HepG2 (cell line): ENCODE data around the gene FAM3A. TPM values are rescaled to one million over a fixed set of nuclear protein-coding genes. Genes with fewer than 3 reads are reported as not detected.
A peak's percentile ranks its signal among the peaks of the same experiment; 100 is the strongest.

Source experiments
- CEBPG ChIP-seq: IDR thresholded peaks from 2 replicates; pipeline ENCODE4 v1.6.1; 2016
- ETV5 ChIP-seq: IDR thresholded peaks from 2 replicates; pipeline ENCODE4 v1.6.1; 2018; ENCODE audit warnings: missing biosample characterization, missing genetic modification reagents, inconsistent platforms, borderline replicate concordance
- HNRNPL ChIP-seq: fragments of 200-400 bp; formaldehyde crosslinking; IDR thresholded peaks from 2 replicates; pipeline ENCODE4 v1.6.1; 2017; ENCODE audit warnings: mild to moderate bottlenecking, low read depth, low read length
- KDM5B ChIP-seq: sonication (generic); formaldehyde crosslinking; IDR thresholded peaks from 2 replicates; pipeline ENCODE4 v1.4.0; 2020; ENCODE audit warnings: missing genetic modification reagents, mild to moderate bottlenecking, borderline replicate concordance
- KMT2A ChIP-seq: sonication (generic); formaldehyde crosslinking; IDR thresholded peaks from 2 replicates; pipeline ENCODE4 v1.4.0; 2020; ENCODE audit warnings: missing genetic modification reagents
- MTA1 ChIP-seq: sonication (generic); formaldehyde crosslinking; IDR thresholded peaks from 2 replicates; pipeline ENCODE4 v1.4.0; 2020; ENCODE audit warnings: missing genetic modification reagents, mild to moderate bottlenecking, borderline replicate concordance
- MTA3 ChIP-seq: sonication (generic); formaldehyde crosslinking; IDR thresholded peaks from 2 replicates; pipeline ENCODE4 v1.4.0; 2020; ENCODE audit warnings: missing genetic modification reagents
- NCOA2 ChIP-seq: sonication (generic); formaldehyde crosslinking; IDR thresholded peaks from 2 replicates; pipeline ENCODE4 v1.8.0; 2022; ENCODE audit warnings: inconsistent platforms
- POGZ ChIP-seq: sonication (generic); formaldehyde crosslinking; IDR thresholded peaks from 2 replicates; pipeline ENCODE4 v1.4.0; 2020; ENCODE audit warnings: mild to moderate bottlenecking, missing genetic modification reagents
- RXRB ChIP-seq: IDR thresholded peaks from 2 replicates; pipeline ENCODE4 v1.6.1; 2016; ENCODE audit warnings: borderline replicate concordance, missing genetic modification reagents, missing compliant biosample characterization
- TCF7 ChIP-seq: sonication (generic); IDR thresholded peaks from 2 replicates; pipeline ENCODE4 v1.6.1; 2016; ENCODE audit warnings: antibody characterized with exemption, low read depth
- ZBTB8A ChIP-seq: sonication (generic); formaldehyde crosslinking; IDR thresholded peaks from 2 replicates; pipeline ENCODE4 v1.4.0; 2020; ENCODE audit warnings: mild to moderate bottlenecking, low read depth, missing genetic modification reagents, borderline replicate concordance
- ZNF605 ChIP-seq: sonication (generic); formaldehyde crosslinking; IDR thresholded peaks from 2 replicates; pipeline ENCODE4 v1.8.0; 2022; ENCODE audit warnings: mild to moderate bottlenecking, missing genetic modification reagents
- ZNF773 ChIP-seq: sonication (generic); formaldehyde crosslinking; IDR thresholded peaks from 2 replicates; pipeline ENCODE4 v1.4.0; 2020; ENCODE audit warnings: missing genetic modification reagents, borderline replicate concordance
- polyA plus RNA-seq, 8 experiments: library from polyadenylated mRNA; depleted of rRNA in 3 of 8; stranded (reverse) in 7 of 8; unstranded in 1 of 8; fragments of >200 nt; fragmentation: Illumina TruSeq in 4 of 8; extraction: Trizol in 4 of 8; gene quantifications; 2 replicates each; pipeline versions ENCODE4 v1.2.1 to v1.2.3, GENCODE V29; 2011 to 2016; ENCODE audit warnings: low read depth in 4 of 8, missing spikeins in 1 of 8, mixed read lengths in 1 of 8; ENCODE audit not compliant: insufficient read depth in 1 of 8
- total RNA-seq, 5 experiments: library from RNA; depleted of rRNA; stranded (reverse); fragments of >200 nt; fragmentation: Illumina TruSeq; extraction: Trizol; gene quantifications; 2 replicates each; pipeline ENCODE4 v1.2.3, GENCODE V29; 2016; ENCODE audit warnings: low read depth in 1 of 5
- TF ChIP-seq, protein P1 (sequence below): fragments of 450-650 bp; IDR thresholded peaks from 2 replicates; pipeline ENCODE4 v1.6.1; 2017
- TF ChIP-seq, protein P2 (sequence below): sonication (generic); formaldehyde crosslinking; IDR thresholded peaks from 2 replicates; pipeline ENCODE4 v1.4.0; 2020; ENCODE audit warnings: missing genetic modification reagents, mild to moderate bottlenecking, borderline replicate concordance
- TF ChIP-seq, protein P3 (sequence below): sonication (generic); formaldehyde crosslinking; IDR thresholded peaks from 2 replicates; pipeline ENCODE4 v1.5.1; 2020; ENCODE audit warnings: missing genetic modification reagents, mild to moderate bottlenecking, borderline replicate concordance
- TF ChIP-seq, protein P4 (sequence below): sonication (generic); formaldehyde crosslinking; IDR thresholded peaks from 2 replicates; pipeline ENCODE4 v1.4.0; 2020; ENCODE audit warnings: missing genetic modification reagents
- TF ChIP-seq, protein P5 (sequence below): IDR thresholded peaks from 2 replicates; pipeline ENCODE4 v1.6.1; 2016; ENCODE audit warnings: mild to moderate bottlenecking

Gene FAM3A
- total and polyA plus RNA-seq, 2 of the 13 experiments (the other 11 are each of a cell fraction or from before 2014, with no cell fraction given): 11.2 to 22.7 TPM

DNA sequence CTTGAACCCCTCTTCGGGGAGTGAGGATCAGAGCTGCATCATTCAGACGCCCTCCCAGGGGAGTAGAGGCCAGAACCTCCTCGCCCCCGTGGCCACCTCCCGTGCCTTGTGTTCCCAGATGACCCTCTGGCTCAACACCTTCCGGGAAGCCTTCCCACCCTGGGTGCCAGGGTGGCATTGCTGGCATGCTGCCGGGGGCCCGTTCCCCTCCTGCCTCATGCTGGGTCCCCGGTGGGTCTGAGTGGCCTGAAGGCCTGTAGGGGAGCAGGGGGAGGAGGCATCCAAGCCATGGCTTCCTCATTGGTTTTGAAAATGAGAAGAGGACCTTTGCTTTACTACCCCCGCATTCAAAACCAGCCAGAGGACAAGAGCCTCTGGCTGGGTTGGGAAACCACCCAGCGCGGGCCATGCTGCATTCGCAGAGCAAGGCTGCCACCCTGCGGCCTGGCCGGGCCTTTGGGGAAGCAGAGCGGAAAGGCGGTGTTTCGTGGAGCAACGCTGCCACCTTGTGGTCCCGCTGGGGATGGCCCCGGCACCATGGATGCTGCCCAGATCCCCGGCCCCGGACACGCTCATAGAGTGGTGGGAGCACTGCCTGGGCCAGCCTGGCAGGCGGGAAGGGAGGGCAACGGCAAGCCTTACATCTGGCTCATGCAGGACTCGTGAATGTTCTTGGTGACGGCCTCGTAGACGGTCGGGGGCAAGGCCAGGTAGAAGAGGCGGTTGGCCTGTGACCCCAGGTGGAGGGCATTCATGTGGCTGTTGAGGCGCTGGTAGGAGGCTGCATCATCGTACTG, 18.7 kb upstream of the FAM3A start (continued):
- TF ChIP-seq, protein P1, sequence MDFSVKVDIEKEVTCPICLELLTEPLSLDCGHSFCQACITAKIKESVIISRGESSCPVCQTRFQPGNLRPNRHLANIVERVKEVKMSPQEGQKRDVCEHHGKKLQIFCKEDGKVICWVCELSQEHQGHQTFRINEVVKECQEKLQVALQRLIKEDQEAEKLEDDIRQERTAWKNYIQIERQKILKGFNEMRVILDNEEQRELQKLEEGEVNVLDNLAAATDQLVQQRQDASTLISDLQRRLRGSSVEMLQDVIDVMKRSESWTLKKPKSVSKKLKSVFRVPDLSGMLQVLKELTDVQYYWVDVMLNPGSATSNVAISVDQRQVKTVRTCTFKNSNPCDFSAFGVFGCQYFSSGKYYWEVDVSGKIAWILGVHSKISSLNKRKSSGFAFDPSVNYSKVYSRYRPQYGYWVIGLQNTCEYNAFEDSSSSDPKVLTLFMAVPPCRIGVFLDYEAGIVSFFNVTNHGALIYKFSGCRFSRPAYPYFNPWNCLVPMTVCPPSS: no peak
- TF ChIP-seq, protein P2, sequence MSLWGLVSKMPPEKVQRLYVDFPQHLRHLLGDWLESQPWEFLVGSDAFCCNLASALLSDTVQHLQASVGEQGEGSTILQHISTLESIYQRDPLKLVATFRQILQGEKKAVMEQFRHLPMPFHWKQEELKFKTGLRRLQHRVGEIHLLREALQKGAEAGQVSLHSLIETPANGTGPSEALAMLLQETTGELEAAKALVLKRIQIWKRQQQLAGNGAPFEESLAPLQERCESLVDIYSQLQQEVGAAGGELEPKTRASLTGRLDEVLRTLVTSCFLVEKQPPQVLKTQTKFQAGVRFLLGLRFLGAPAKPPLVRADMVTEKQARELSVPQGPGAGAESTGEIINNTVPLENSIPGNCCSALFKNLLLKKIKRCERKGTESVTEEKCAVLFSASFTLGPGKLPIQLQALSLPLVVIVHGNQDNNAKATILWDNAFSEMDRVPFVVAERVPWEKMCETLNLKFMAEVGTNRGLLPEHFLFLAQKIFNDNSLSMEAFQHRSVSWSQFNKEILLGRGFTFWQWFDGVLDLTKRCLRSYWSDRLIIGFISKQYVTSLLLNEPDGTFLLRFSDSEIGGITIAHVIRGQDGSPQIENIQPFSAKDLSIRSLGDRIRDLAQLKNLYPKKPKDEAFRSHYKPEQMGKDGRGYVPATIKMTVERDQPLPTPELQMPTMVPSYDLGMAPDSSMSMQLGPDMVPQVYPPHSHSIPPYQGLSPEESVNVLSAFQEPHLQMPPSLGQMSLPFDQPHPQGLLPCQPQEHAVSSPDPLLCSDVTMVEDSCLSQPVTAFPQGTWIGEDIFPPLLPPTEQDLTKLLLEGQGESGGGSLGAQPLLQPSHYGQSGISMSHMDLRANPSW: no peak
- peak; percentile 41; the same call in 1 of the 2 replicates for TF ChIP-seq KMT2A (CRISPR knock-in tag)
- TF ChIP-seq, protein P3, sequence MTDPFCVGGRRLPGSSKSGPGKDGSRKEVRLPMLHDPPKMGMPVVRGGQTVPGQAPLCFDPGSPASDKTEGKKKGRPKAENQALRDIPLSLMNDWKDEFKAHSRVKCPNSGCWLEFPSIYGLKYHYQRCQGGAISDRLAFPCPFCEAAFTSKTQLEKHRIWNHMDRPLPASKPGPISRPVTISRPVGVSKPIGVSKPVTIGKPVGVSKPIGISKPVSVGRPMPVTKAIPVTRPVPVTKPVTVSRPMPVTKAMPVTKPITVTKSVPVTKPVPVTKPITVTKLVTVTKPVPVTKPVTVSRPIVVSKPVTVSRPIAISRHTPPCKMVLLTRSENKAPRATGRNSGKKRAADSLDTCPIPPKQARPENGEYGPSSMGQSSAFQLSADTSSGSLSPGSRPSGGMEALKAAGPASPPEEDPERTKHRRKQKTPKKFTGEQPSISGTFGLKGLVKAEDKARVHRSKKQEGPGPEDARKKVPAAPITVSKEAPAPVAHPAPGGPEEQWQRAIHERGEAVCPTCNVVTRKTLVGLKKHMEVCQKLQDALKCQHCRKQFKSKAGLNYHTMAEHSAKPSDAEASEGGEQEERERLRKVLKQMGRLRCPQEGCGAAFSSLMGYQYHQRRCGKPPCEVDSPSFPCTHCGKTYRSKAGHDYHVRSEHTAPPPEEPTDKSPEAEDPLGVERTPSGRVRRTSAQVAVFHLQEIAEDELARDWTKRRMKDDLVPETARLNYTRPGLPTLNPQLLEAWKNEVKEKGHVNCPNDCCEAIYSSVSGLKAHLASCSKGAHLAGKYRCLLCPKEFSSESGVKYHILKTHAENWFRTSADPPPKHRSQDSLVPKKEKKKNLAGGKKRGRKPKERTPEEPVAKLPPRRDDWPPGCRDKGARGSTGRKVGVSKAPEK (CRISPR knock-in tag): no peak
- peak; percentile 78 for TF ChIP-seq HNRNPL
- TF ChIP-seq, protein P4, sequence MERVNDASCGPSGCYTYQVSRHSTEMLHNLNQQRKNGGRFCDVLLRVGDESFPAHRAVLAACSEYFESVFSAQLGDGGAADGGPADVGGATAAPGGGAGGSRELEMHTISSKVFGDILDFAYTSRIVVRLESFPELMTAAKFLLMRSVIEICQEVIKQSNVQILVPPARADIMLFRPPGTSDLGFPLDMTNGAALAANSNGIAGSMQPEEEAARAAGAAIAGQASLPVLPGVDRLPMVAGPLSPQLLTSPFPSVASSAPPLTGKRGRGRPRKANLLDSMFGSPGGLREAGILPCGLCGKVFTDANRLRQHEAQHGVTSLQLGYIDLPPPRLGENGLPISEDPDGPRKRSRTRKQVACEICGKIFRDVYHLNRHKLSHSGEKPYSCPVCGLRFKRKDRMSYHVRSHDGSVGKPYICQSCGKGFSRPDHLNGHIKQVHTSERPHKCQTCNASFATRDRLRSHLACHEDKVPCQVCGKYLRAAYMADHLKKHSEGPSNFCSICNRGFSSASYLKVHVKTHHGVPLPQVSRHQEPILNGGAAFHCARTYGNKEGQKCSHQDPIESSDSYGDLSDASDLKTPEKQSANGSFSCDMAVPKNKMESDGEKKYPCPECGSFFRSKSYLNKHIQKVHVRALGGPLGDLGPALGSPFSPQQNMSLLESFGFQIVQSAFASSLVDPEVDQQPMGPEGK (CRISPR knock-in tag): peak; percentile 40; the same call in 1 of the 2 replicates
- TF ChIP-seq MTA3 (CRISPR knock-in tag): no peak
- TF ChIP-seq ZNF773 (CRISPR knock-in tag): no peak
- TF ChIP-seq CEBPG (CRISPR knock-in tag): peak; percentile 65
- TF ChIP-seq, protein P5, sequence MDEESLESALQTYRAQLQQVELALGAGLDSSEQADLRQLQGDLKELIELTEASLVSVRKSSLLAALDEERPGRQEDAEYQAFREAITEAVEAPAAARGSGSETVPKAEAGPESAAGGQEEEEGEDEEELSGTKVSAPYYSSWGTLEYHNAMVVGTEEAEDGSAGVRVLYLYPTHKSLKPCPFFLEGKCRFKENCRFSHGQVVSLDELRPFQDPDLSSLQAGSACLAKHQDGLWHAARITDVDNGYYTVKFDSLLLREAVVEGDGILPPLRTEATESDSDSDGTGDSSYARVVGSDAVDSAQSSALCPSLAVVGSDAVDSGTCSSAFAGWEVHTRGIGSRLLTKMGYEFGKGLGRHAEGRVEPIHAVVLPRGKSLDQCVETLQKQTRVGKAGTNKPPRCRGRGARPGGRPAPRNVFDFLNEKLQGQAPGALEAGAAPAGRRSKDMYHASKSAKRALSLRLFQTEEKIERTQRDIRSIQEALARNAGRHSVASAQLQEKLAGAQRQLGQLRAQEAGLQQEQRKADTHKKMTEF: peak; percentile 74
- no peak for TF ChIP-seq TCF7
- peak; percentile 39; the same call in 1 of the 2 replicates for TF ChIP-seq KDM5B (CRISPR knock-in tag)
- TF ChIP-seq POGZ (CRISPR knock-in tag): peak; percentile 31; the same call in 1 of the 2 replicates
- TF ChIP-seq NCOA2 (CRISPR knock-in tag): no peak
- TF ChIP-seq MTA1: peak; percentile 13; the same call in 1 of the 2 replicates
- peak; percentile 66; the same call in 1 of the 2 replicates for TF ChIP-seq RXRB (CRISPR knock-in tag)
- peak; percentile 24; the same call in 1 of the 2 replicates for TF ChIP-seq ETV5 (CRISPR knock-in tag)
- no peak for TF ChIP-seq ZBTB8A (CRISPR knock-in tag)
- no peak for TF ChIP-seq ZNF605
